ENCODE results near the gene RMI1.

GRCh38 chr9:83992901-83993300 lies 12.3 kb downstream of the RMI1 start:
- TF ChIP-seq CTCF (IDR thresholded peaks at IDR 0.05) (no peak), POLR2A (IDR thresholded peaks at IDR 0.05) (no peak)

Data from stomach (tissue), 4 donors.